Neural cell (in vitro differentiated cells): ENCODE data around the gene MED27. TPM values are rescaled to one million over a fixed set of nuclear protein-coding genes. Genes with fewer than 3 reads are reported as not detected.

ENCODE experiments used
- H2AFZ ChIP-seq: fragments of 200-600, 300-800 bp; sonication (generic), shearing (Covaris generic); 2 replicates; pipeline ENCODE4 v1.6.0; 2014; ENCODE audit warnings: low read depth, mild to moderate bottlenecking, antibody characterized with exemption, low read length, moderate library complexity
- H3F3A ChIP-seq: fragments of 200-600 bp; shearing (Covaris generic); 2 replicates; pipeline ENCODE4 v1.6.1; 2016; ENCODE audit warnings: mild to moderate bottlenecking, moderate library complexity, mixed read lengths, antibody characterized with exemption, low read length; ENCODE audit not compliant: insufficient read depth, poor library complexity, severe bottlenecking
- H3K27ac ChIP-seq: fragments of 200-600, 300-800 bp; sonication (generic), shearing (Covaris generic); 2 replicates; pipeline ENCODE4 v1.5.1; 2014; ENCODE audit warnings: mild to moderate bottlenecking, low read length, moderate library complexity
- H3K27me3 ChIP-seq: fragments of 300-800, 200-600 bp; sonication (generic), shearing (Covaris generic); 2 replicates; pipeline ENCODE4 v1.6.0; 2014; ENCODE audit warnings: mild to moderate bottlenecking, low read depth, low read length, moderate library complexity; ENCODE audit not compliant: insufficient read depth
- H3K36me3 ChIP-seq: fragments of 300-800, 200-600 bp; sonication (generic), shearing (Covaris generic); 2 replicates; pipeline ENCODE4 v1.5.1; 2014; ENCODE audit warnings: mild to moderate bottlenecking, antibody characterized with exemption, low read length, moderate library complexity; ENCODE audit not compliant: insufficient read depth
- H3K4me2 ChIP-seq: fragments of 300-800, 200-600 bp; sonication (generic), shearing (Covaris generic); 2 replicates; pipeline ENCODE4 v1.6.0; 2014; ENCODE audit warnings: mild to moderate bottlenecking, low read length
- H3K4me3 ChIP-seq: fragments of 300-800, 200-600 bp; sonication (generic), shearing (Covaris generic); 2 replicates; pipeline ENCODE4 v1.5.1; 2014; ENCODE audit warnings: mild to moderate bottlenecking, low read length, moderate library complexity
- H3K79me2 ChIP-seq: fragments of 200-600 bp; shearing (Covaris generic); replicated peaks from 2 replicates; pipeline ENCODE4 v1.6.0; 2014; ENCODE audit warnings: mild to moderate bottlenecking, low read length, moderate library complexity; ENCODE audit not compliant: insufficient read depth
- H3K9ac ChIP-seq: fragments of 300-800, 200-600 bp; sonication (generic), shearing (Covaris generic); 2 replicates; pipeline ENCODE4 v1.6.1; 2016; ENCODE audit warnings: mild to moderate bottlenecking, low read length, mixed read lengths
- H3K9me2 ChIP-seq: fragments of 200-600 bp; shearing (Covaris generic); 2 replicates; pipeline ENCODE4 v1.6.1; 2016; ENCODE audit warnings: mild to moderate bottlenecking, low read length, mixed read lengths; ENCODE audit not compliant: insufficient read depth
- H3K9me3 ChIP-seq: fragments of 200-600, 300-800 bp; sonication (generic), shearing (Covaris generic); 2 replicates; pipeline ENCODE4 v1.6.1; 2016; ENCODE audit warnings: mild to moderate bottlenecking, mixed run types, low read length, moderate library complexity, mixed read lengths
- H4K20me1 ChIP-seq: fragments of 200-600 bp; shearing (Covaris generic); 2 replicates; pipeline ENCODE4 v1.6.1; 2016; ENCODE audit warnings: mild to moderate bottlenecking, mixed run types; ENCODE audit not compliant: insufficient read depth
- EP300 ChIP-seq: fragments of 450-650 bp; conservative IDR thresholded peaks from 2 replicates; pipeline ENCODE4 v1.6.1; 2014; ENCODE audit warnings: antibody characterized with exemption, mild to moderate bottlenecking, moderate library complexity; ENCODE audit not compliant: poor library complexity, severe bottlenecking
- EZH2 ChIP-seq: fragments of 200-600, 300-800 bp; shearing (Covaris generic), sonication (generic); IDR thresholded peaks from 2 replicates; pipeline ENCODE4 v1.6.1; 2014; ENCODE audit warnings: antibody characterized with exemption, low read length, borderline replicate concordance, mild to moderate bottlenecking; ENCODE audit not compliant: insufficient read depth, poor library complexity, severe bottlenecking
- MXI1 ChIP-seq: fragments of 450-650 bp; conservative IDR thresholded peaks from 2 replicates; pipeline ENCODE4 v1.6.1; 2014; ENCODE audit warnings: antibody characterized with exemption, mild to moderate bottlenecking; ENCODE audit not compliant: poor library complexity, severe bottlenecking
- POLR2AphosphoS5 ChIP-seq: IDR thresholded peaks from 2 replicates; pipeline ENCODE4 v1.6.1; 2012
- RAD21 ChIP-seq: fragments of 450-650 bp; conservative IDR thresholded peaks from 2 replicates; pipeline ENCODE4 v1.6.1; 2014; ENCODE audit warnings: antibody characterized with exemption, mild to moderate bottlenecking, moderate library complexity
- REST ChIP-seq: IDR thresholded peaks from 2 replicates; pipeline ENCODE4 v1.6.1; 2012; ENCODE audit warnings: borderline replicate concordance
- SMC3 ChIP-seq: fragments of 450-650 bp; conservative IDR thresholded peaks from 2 replicates; pipeline ENCODE4 v1.6.1; 2014; ENCODE audit warnings: antibody characterized with exemption, mild to moderate bottlenecking, moderate library complexity; ENCODE audit not compliant: poor library complexity
- TAF1 ChIP-seq: IDR thresholded peaks from 2 replicates; pipeline ENCODE4 v1.6.1; 2012; ENCODE audit warnings: low read depth
- polyA plus RNA-seq: library from polyadenylated mRNA; depleted of rRNA; stranded (reverse); fragments of >200 nt; gene quantifications from 2 replicates; pipeline ENCODE4 v1.2.3, GENCODE V29; 2014
- TF ChIP-seq, protein P1 (sequence below): fragments of 450-650 bp; IDR thresholded peaks from 2 replicates; pipeline ENCODE4 v1.5.1; 2014; ENCODE audit warnings: antibody characterized with exemption, mild to moderate bottlenecking, moderate library complexity; ENCODE audit not compliant: poor library complexity, severe bottlenecking

The MED27 gene
- polyA plus RNA-seq, 1 donor from 2014 or later = 7.5 TPM

DNA sequence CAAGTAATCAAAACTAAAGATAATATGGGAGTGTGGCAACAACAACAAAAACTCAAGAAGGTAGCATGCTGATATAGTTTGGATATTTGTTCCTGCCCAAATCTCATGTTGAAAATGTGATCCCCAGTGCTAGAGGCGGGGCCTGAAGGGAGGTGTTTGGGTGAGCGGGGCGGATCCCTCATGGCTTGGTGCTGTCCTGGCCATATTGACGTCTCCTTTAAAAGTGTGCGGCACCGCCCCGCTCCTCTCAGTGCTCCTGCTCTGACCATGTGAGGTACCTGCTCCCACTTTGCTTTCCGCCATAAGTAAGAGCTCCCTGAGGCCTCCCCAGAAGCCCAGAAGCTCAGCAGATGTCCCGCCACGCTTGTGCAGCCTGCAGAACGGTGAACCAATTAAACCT lies 25.6 kb downstream of the MED27 start:
- Histone ChIP-seq H3K36me3 (no peaks in the 10 kb centered on the region), H3K79me2 (peaks cover 6% of the 10 kb centered on the region), H4K20me1 (no peaks in the 10 kb centered on the region), H2AFZ (no peak overlapping the region), H3K27me3 (no peaks in the 10 kb centered on the region), H3K27ac (no peak overlapping the region), H3F3A (no peaks in the 10 kb centered on the region), H3K9ac (no peak overlapping the region), H3K4me3 (no peak overlapping the region), H3K9me2 (no peaks in the 10 kb centered on the region), H3K9me3 (no peaks in the 10 kb centered on the region), H3K4me2 (no peak overlapping the region)
- TF ChIP-seq REST = no peak

GRCh38 chr9:132049900-132050299 lies 29.8 kb downstream of the MED27 start:
- Histone ChIP-seq H3K79me2 (peaks cover 7% of the 10 kb centered on the region), H3K9me2 (no peaks in the 10 kb centered on the region), H2AFZ (no peak overlapping the region), H4K20me1 (no peaks in the 10 kb centered on the region), H3K9ac (no peak overlapping the region), H3K9me3 (no peaks in the 10 kb centered on the region), H3K4me2 (no peak overlapping the region), H3K4me3 (no peak overlapping the region), H3K27me3 (no peaks in the 10 kb centered on the region), H3F3A (no peaks in the 10 kb centered on the region), H3K36me3 (no peaks in the 10 kb centered on the region), H3K27ac (no peak overlapping the region)
- TF ChIP-seq, protein P1, sequence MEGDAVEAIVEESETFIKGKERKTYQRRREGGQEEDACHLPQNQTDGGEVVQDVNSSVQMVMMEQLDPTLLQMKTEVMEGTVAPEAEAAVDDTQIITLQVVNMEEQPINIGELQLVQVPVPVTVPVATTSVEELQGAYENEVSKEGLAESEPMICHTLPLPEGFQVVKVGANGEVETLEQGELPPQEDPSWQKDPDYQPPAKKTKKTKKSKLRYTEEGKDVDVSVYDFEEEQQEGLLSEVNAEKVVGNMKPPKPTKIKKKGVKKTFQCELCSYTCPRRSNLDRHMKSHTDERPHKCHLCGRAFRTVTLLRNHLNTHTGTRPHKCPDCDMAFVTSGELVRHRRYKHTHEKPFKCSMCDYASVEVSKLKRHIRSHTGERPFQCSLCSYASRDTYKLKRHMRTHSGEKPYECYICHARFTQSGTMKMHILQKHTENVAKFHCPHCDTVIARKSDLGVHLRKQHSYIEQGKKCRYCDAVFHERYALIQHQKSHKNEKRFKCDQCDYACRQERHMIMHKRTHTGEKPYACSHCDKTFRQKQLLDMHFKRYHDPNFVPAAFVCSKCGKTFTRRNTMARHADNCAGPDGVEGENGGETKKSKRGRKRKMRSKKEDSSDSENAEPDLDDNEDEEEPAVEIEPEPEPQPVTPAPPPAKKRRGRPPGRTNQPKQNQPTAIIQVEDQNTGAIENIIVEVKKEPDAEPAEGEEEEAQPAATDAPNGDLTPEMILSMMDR = no peak
- TF ChIP-seq REST = no peak
- no peak for TF ChIP-seq MXI1
- no peak for TF ChIP-seq EZH2
- no peak for TF ChIP-seq RAD21
- no peak for TF ChIP-seq SMC3
- TF ChIP-seq EP300 = no peak
- TF ChIP-seq POLR2AphosphoS5 = no peak
- no peak for TF ChIP-seq TAF1
